Brain microvascular endothelial cell (primary cell): Measurements from ENCODE around the gene ZNF33B.

Experiments
- DNase-seq: peaks from one replicate; pipeline ENCODE4 v3.0.0-alpha.2; 2020
- H3K27ac ChIP-seq: fragments of 250-450 bp; sonication (Bioruptor Pico); 2 replicates; pipeline ENCODE4 v1.5.1; 2020; ENCODE audit warnings: mild to moderate bottlenecking, moderate library complexity
- H3K27me3 ChIP-seq: fragments of 250-450 bp; sonication (Bioruptor Pico); replicated peaks from 2 replicates; pipeline ENCODE4 v1.5.1; 2020; ENCODE audit warnings: mild to moderate bottlenecking
- H3K36me3 ChIP-seq: fragments of 250-450 bp; sonication (Bioruptor Pico); replicated peaks from 2 replicates; pipeline ENCODE4 v1.5.1; 2020; ENCODE audit warnings: mild to moderate bottlenecking
- H3K4me3 ChIP-seq: 2 replicates; pipeline ENCODE4 v1.5.1; 2011; ENCODE audit warnings: low read depth, mild to moderate bottlenecking, control low read depth, low read length, moderate library complexity
- CTCF ChIP-seq: IDR thresholded peaks from 2 replicates; pipeline ENCODE4 v1.5.1; 2011; ENCODE audit warnings: low read depth, mild to moderate bottlenecking, moderate library complexity, low read length, control low read depth, inconsistent platforms; ENCODE audit errors: missing control alignments
- in situ Hi-C: cut with HindIII; loops from 2 replicates; pipeline ENCODE4 v1.10.0; 2017; ENCODE audit warnings: low sequenced_read_pairs, low pct_ligation_motif_present

The ZNF33B gene

GRCh38 chr10:42650374-42650773, 12.0 kb upstream of the ZNF33B start:
- Histone ChIP-seq H3K27ac (no peak overlapping the region), H3K27me3 (no peaks in the 10 kb centered on the region), H3K36me3 (no peaks in the 10 kb centered on the region), H3K4me3 (no peak overlapping the region)
- in situ Hi-C loops, result no loop called here
- TF ChIP-seq CTCF, result no peak
- no peak for DNase-seq

GRCh38 chr10:42648512-42648911, 10.1 kb upstream of the ZNF33B start:
- in situ Hi-C loops, result no loop called here
- Histone ChIP-seq H3K27ac (no peak overlapping the region), H3K4me3 (no peak overlapping the region), H3K27me3 (no peaks in the 10 kb centered on the region), H3K36me3 (no peaks in the 10 kb centered on the region)
- TF ChIP-seq CTCF, result no peak
- DNase-seq, result no peak

GRCh38 chr10:42646687-42647640, 8.6 kb upstream of the ZNF33B start:
- no peak for TF ChIP-seq CTCF
- Histone ChIP-seq H3K27ac (no peak overlapping the region), H3K27me3 (no peaks in the 10 kb centered on the region), H3K4me3 (no peak overlapping the region), H3K36me3 (no peaks in the 10 kb centered on the region)
- no peak for DNase-seq
- in situ Hi-C loops, result no loop called here

GRCh38 chr10:42646214-42646613, 7.8 kb upstream of the ZNF33B start:
- Histone ChIP-seq H3K4me3 (no peak overlapping the region), H3K36me3 (no peaks in the 10 kb centered on the region), H3K27ac (no peak overlapping the region), H3K27me3 (no peaks in the 10 kb centered on the region)
- no peak for TF ChIP-seq CTCF
- no peak for DNase-seq
- in situ Hi-C loops, result no loop called here

GRCh38 chr10:42645516-42645915, 7.1 kb upstream of the ZNF33B start:
- in situ Hi-C loops, result no loop called here
- no peak for TF ChIP-seq CTCF
- Histone ChIP-seq H3K4me3 (no peak overlapping the region), H3K27me3 (no peaks in the 10 kb centered on the region), H3K36me3 (no peaks in the 10 kb centered on the region), H3K27ac (no peak overlapping the region)
- no peak for DNase-seq

GRCh38 chr10:42645103-42645502, 6.7 kb upstream of the ZNF33B start:
- TF ChIP-seq CTCF, result no peak

More at GRCh38 chr10:42645103-42645502, 6.7 kb upstream of the ZNF33B start:
- Histone ChIP-seq H3K27me3 (no peaks in the 10 kb centered on the region), H3K36me3 (no peaks in the 10 kb centered on the region), H3K27ac (no peak overlapping the region), H3K4me3 (no peak overlapping the region)
- DNase-seq, result no peak
- in situ Hi-C loops, result no loop called here
